ENCODE measurements around the gene SDC3.
"Not testable (repeated sequence)": the region's sequence is repeated elsewhere in the genome, so short reads cannot be mapped to it uniquely, and the experiment has no call there.

GRCh38 chr1:30935758-30936157 lies 27.2 kb upstream of the SDC3 start:
- not testable (repeated sequence) for TF ChIP-seq CTCF, POLR2A (IDR thresholded peaks at IDR 0.05)

Data from lower leg skin (tissue), 3 donors.